ENCODE measurements around the gene SCN4B. TPM values are rescaled to one million over a fixed set of nuclear protein-coding genes. Genes with fewer than 3 reads are reported as not detected.

The SCN4B gene
- total and polyA plus RNA-seq, 2 of the 8 experiments (the other 6 are each of a cell fraction or from before 2014, with no cell fraction given) = 2.8 to 4.9 TPM

DNA sequence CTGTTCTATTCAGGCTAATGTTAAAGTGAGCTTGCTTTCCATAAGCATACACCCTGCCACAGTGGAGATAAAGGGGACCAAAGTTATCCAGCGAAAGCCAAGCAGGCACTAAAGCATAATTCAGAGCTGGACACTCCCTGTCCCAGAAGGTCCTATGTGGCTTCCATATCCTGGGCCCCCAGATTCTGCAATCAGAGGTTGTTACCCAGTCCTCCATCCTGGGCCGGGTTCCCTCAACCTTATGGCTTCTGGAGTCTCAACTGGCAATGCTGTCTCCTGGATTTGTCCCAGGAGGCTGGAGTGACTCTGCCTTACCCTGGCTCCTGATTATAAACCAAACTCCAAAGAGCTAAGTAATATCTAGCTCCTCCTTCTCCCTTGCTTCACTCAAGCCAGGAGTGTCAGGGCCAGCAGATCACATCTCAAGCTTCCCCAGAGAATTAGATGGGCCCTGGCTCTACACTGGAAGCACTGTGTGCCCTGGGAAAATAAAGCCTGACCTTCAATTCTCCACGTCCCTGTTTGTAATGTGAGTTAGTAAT, 51.9 kb downstream of the SCN4B start:
- CTCF ChIA-PET (ENCODE audit: partially characterized antibody) = interaction anchor here (0.7 to 1.6 kb wide), 5 partner anchors 13 to 184 kb away, joined by 3 to 7 read pairs (median 3); no protein-coding TSS in a partner anchor
- no peak overlapping the region for H2BK5ac ChIP-seq (ENCODE audit: low read depth, low read length)
- no peak overlapping the region for H4K5ac ChIP-seq (ENCODE audit: insufficient read length, low read depth, low read length)
- no peaks in the 10 kb centered on the region for H3K23me2 ChIP-seq (ENCODE audit: low read depth, low read length)
- H2BK120ac ChIP-seq (replicated peaks; ENCODE audit: low read depth, low read length) = no peak overlapping the region
- H3K4me3 ChIP-seq (ENCODE audit: extremely low read depth in 1 of 4, insufficient read depth in 2 of 4, low read depth in 3 of 4, low read length in 4 of 4) = no peak overlapping the region
- H4K91ac ChIP-seq (replicated peaks; ENCODE audit: insufficient read length, low read length) = no peak overlapping the region
- no peak overlapping the region for H3K9ac ChIP-seq (replicated peaks in 1 of 4; ENCODE audit: extremely low read depth in 1 of 4, low read depth in 3 of 4, low read length in 3 of 4)
- no peaks in the 10 kb centered on the region for H3K36me3 ChIP-seq (ENCODE audit: control insufficient read depth in 2 of 4, insufficient read depth in 4 of 4, low read length in 3 of 4)
- H3K27me3 ChIP-seq (replicated peaks in 1 of 4; ENCODE audit: control insufficient read depth in 3 of 4, extremely low read depth in 1 of 4, insufficient read depth in 3 of 4, low read length in 3 of 4) = no peaks in the 10 kb centered on the region; a peak in 1 of 7 replicates
- H3K4ac ChIP-seq (replicated peaks; ENCODE audit: insufficient read length, low read depth, low read length) = no peak overlapping the region
- TF ChIP-seq TAF1 (IDR thresholded peaks at IDR 0.05; ENCODE audit: low read depth, low read length) (no peak), SIX5 (IDR thresholded peaks at IDR 0.05; ENCODE audit: low read depth, low read length) (no peak), TEAD4 (IDR thresholded peaks at IDR 0.05; ENCODE audit: low read depth, low read length) (no peak), KDM4A (IDR thresholded peaks at IDR 0.05; ENCODE audit: low read depth, low read length, severe bottlenecking) (no peak), ASH2L (IDR thresholded peaks at IDR 0.05; ENCODE audit: low read length) (no peak), MAFK (IDR thresholded peaks at IDR 0.05; ENCODE audit: low read depth, low read length) (no peak)
- H3K56ac ChIP-seq (replicated peaks; ENCODE audit: insufficient read length, low read depth, low read length) = no peak overlapping the region
- FAIRE-seq (no peak), DNase-seq (ENCODE audit: low read depth in 1 of 2, low spot score in 2 of 2) (no peak)
- H2AFZ ChIP-seq (ENCODE audit: low read length) = no peak overlapping the region
- H4K20me1 ChIP-seq (replicated peaks in 1 of 2; ENCODE audit: control insufficient read depth in 1 of 2, insufficient read depth in 2 of 2, low read length in 2 of 2) = no peaks in the 10 kb centered on the region
- H3K79me1 ChIP-seq (ENCODE audit: low read depth, low read length) = no peaks in the 10 kb centered on the region
- H2AK5ac ChIP-seq (ENCODE audit: low read depth, low read length) = no peak overlapping the region
- no peak overlapping the region for H3K4me2 ChIP-seq (ENCODE audit: insufficient read depth in 1 of 2, low read depth in 2 of 2, low read length in 2 of 2)
- no peak overlapping the region; the same call in 1 of the 2 replicates for H2BK20ac ChIP-seq (ENCODE audit: low read length)
- no peak overlapping the region for H3K18ac ChIP-seq (ENCODE audit: extremely low read depth, low read length)
- POLR2A ChIA-PET (ENCODE audit: partially characterized antibody) = no interaction called here
- no peak overlapping the region for H2BK12ac ChIP-seq (ENCODE audit: low read depth, low read length)
- 88% methylated on average over 3 of the region's 3 CpGs; no CpG with 5 or more reads in 1 of the 2 experiments for WGBS, 2 experiments (ENCODE audit: extremely low coverage in 1 of 2, insufficient coverage in 1 of 2, insufficient read length in 1 of 2, insufficient replicate concordance in 2 of 2, low coverage in 1 of 2, low lambda C conversion rate in 2 of 2, missing lambda C conversion rate in 1 of 2)
- H3K9me3 ChIP-seq (ENCODE audit: insufficient read depth in 2 of 2, low read depth in 1 of 2, low read length in 1 of 2) = no peaks in the 10 kb centered on the region
- H4K8ac ChIP-seq (ENCODE audit: extremely low read depth, insufficient read depth, low read length) = no peak overlapping the region
- no peak overlapping the region; the same call in 1 of the 2 replicates for H2BK15ac ChIP-seq (ENCODE audit: low read length)
- no peak overlapping the region for H3K23ac ChIP-seq (ENCODE audit: insufficient read length)
- H3K14ac ChIP-seq (ENCODE audit: insufficient read length) = no peak overlapping the region
- no peak overlapping the region for H3K27ac ChIP-seq (ENCODE audit: low read depth, low read length)
- H3K4me1 ChIP-seq (replicated peaks in 1 of 4; ENCODE audit: control insufficient read depth in 3 of 4, insufficient read depth in 4 of 4, low read length in 3 of 4) = peaks cover 0 to 13% (median 8%) of the 10 kb centered on the region in 4 experiments; a peak in 6 of 7 replicates
- H3K79me2 ChIP-seq (ENCODE audit: control insufficient read depth in 1 of 2, insufficient read depth in 2 of 2, low read length in 2 of 2) = no peaks in the 10 kb centered on the region

Measured in H1 (cell line).